HFF-Myc (cell line): Measurements from ENCODE around the gene FAT1.

Experiments
- DNase-seq: peaks from one replicate; pipeline ENCODE4 v3.0.0-alpha.2; 2011; ENCODE audit warnings: low read depth; ENCODE audit errors: extremely low read depth
- H3K4me3 ChIP-seq: replicated peaks from 2 replicates; pipeline ENCODE4 v1.5.1; 2011; ENCODE audit warnings: low read depth, mild to moderate bottlenecking, control low read depth, low read length
- CTCF ChIP-seq: IDR thresholded peaks from 2 replicates; pipeline ENCODE4 v1.5.1; 2012; ENCODE audit warnings: mild to moderate bottlenecking, low read depth, low read length, control low read depth; ENCODE audit errors: missing control alignments

The FAT1 gene

GRCh38 chr4:186752325-186752724, 28.7 kb upstream of the FAT1 start:
- no peak for TF ChIP-seq CTCF
- no peak overlapping the region for H3K4me3 ChIP-seq
- DNase-seq: no peak

- no peak for DNase-seq
- no peak overlapping the region for H3K4me3 ChIP-seq
- TF ChIP-seq CTCF: no peak
Observed at GRCh38 chr4:186749611-186750281, 26.1 kb upstream of the FAT1 start.

- no peak overlapping the region for H3K4me3 ChIP-seq
- TF ChIP-seq CTCF: no peak
- DNase-seq: no peak
Observed at GRCh38 chr4:186746581-186746980, 22.9 kb upstream of the FAT1 start.

GRCh38 chr4:186743261-186743660, 19.6 kb upstream of the FAT1 start:
- TF ChIP-seq CTCF: no peak
- no peak overlapping the region for H3K4me3 ChIP-seq
- DNase-seq: no peak

- H3K4me3 ChIP-seq: no peak overlapping the region
- DNase-seq: no peak
- no peak for TF ChIP-seq CTCF
Observed at GRCh38 chr4:186740822-186741221, 17.2 kb upstream of the FAT1 start.

GRCh38 chr4:186739802-186740434, 16.3 kb upstream of the FAT1 start:
- TF ChIP-seq CTCF: no peak
- DNase-seq: no peak
- H3K4me3 ChIP-seq: no peak overlapping the region
